Muscle of arm (tissue), 12 donors: Measurements from ENCODE around the gene WLS. TPM values are rescaled to one million over a fixed set of nuclear protein-coding genes. Genes with fewer than 3 reads are reported as not detected.

Experiments
- DNase-seq: peaks from one replicate; pipeline ENCODE4 v3.0.0-alpha.2; 2013
- polyA plus RNA-seq, 12 donors: library from polyadenylated mRNA; unstranded; fragments of 120-200 nt; gene quantifications; one replicate each; pipeline ENCODE4 v1.2.1, GENCODE V29; 2013; ENCODE audit not compliant: insufficient read length in 12 of 12

The WLS gene
- polyA plus RNA-seq, 12 donors = 76.9 to 172 (median 102) TPM; not detected in 1

- peak; percentile 47 for DNase-seq
These were observed 1.3 kb downstream of the WLS start for GRCh38 chr1:68230901-68231626.

DNA sequence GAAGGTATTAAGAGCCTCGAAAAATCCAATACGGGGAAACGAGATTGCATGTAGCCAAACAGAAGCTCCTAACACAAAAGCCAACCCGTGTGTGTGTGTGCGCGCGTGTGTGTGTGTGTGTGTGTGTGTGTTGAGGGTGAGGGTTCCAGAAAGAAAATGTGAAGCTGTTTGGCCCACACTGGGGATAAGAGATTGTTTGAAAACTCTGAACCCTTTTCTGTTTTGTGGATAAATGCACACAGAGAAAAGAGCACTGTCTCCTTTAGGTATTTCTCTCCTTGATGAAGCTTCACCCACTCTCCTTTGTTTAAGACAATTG, 1.9 kb downstream of the WLS start:
- no peak for DNase-seq

DNA sequence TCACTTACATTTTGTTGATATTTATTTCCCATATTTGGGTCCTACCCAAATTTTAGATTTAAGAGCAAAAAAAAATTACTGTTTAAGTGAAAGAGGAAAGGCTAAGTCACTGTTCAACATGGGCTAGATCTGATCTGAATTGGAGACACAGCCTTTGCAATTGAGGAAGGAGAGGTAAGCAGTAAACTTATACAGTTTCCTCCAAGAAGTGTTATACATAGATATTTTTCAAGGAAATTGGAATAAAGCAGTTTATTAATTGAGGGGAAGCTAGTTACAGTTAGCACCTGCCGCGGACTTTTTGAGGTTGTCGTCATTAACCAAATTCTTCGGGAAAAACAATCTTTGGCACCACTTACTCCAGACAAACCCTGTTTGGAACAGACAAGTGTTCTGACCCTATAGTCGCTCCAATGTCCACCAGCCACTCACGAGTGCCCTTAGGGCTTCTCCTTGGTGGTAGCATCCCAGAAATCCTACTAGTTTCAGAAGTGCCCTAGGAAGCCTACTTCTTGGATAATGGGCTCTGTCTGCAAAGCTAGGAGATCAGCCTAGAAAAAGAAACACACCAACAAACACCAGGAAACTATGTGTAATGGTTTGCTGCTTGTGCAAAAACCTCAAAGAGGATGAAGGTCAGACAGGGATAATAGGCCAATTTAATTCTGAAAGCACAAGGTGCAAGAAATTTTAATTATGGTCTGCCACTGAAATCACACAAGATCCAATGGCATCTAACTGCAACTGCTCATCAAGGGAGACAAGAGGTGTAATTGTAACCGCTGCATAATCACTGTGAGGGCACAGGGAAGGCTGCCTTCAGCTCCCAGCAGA, 2.5 kb downstream of the WLS start:
- peak; percentile 46 for DNase-seq

- DNase-seq = no peak
These were observed 3.5 kb downstream of the WLS start for GRCh38 chr1:68228851-68229250.

GRCh38 chr1:68227598-68227997, 4.7 kb downstream of the WLS start:
- no peak for DNase-seq

- DNase-seq = no peak
These were observed 6.5 kb downstream of the WLS start for GRCh38 chr1:68225781-68226180.

DNA sequence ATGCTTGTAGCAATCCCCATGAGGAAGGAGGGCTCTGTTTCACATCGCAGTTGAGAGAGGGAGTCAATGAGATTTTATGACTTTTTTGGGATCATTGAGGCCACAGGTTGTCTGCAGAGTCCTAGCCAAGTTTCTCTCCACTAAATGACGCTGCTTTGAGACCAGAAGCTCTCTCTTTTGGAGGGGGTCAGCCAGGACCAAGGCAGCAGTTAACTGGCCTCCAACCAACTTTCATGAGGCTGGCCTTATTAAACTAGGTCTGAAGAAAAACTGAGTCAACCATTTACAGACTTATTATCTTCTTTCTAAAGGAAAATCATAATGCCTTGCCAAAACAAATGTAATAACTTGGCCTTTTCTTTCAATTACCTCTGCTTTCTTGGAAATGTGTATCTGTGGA, 8.6 kb downstream of the WLS start:
- DNase-seq = peak; percentile 89

DNA sequence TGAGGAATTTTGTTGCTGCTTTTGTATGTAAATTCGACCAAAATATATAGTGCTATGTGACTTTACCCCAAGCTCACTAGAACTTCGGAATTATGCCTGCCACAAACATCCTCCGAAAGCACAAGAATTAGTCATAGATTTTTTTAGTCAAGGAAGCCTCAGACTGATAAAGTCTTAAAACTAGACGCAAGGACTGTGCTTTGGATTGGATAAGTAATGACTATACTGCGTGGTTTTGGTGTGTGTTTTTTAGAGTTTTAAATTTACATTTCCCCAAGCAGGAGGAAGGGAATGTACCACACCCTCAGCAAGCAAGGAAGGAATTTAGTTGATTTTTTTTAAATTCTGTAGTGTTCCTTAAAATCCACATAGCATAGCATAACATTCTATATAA, 10.3 kb downstream of the WLS start:
- DNase-seq = no peak

DNA sequence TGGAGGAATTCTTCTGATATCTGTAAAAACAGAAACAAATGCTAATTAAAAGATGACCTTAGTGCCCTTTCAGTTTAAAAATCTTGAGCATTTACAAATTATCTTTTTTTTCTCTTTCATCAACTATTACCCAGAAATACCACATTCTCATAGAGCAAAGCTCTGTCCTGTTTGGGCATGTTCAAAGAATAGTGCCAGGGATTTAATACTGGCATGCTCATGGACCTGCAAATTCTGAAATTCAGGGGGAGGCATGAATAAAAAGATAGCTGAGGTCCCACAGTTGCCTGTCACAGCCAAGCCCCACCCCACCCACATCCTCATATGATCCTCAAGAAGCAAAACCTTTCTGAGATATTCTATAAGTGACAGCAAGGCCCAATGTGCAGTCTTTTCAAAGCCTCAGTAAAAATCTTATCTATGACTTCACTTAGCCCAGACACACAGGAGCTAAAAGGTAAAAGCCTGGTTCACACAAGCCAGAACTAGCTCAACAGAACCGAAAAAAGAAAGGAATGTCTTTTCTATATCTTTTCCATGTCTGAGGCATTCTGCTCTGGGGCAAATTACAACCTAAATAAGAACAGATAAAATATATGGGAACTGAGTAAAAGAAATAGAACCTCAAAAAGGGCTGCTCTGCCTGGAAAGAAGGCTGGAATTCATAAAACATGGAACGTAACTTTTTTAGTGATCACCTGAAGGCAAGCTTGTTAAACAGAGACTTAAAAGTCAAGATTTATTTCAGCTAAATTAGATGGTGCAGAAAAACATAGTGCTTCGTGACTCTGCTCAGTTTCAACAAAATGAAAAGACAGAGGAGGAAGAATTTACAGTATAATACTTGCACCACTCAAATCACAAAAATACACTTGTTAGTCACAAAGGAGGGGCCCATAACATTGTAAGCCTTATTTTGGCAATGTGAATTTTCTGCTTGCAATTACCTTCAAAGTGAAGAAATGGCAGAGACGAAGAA, 11.0 kb downstream of the WLS start:
- no peak for DNase-seq

DNA sequence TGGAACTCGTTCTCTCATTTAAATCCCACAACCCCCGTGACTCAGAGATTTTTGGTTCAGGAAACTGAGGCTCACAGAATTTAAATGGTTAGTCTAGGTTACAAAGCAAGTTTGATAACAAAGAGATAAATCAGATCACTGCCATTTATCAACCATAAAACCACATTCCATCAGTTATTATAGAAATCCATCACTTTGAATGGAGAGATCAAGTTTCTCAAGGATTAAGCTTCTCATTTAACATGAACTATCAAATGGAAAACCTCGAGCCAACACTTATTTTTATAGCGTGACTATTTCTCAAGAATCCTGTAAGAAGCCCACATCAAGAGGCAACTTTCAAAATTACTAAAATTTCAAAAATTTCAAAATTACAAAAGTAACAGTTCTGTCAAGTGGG, 11.9 kb downstream of the WLS start:
- DNase-seq = no peak

GRCh38 chr1:68218490-68218889, 13.8 kb downstream of the WLS start:
- no peak for DNase-seq

GRCh38 chr1:68217618-68218017, 14.7 kb downstream of the WLS start:
- DNase-seq = no peak

- DNase-seq = no peak
These were observed 15.2 kb downstream of the WLS start for GRCh38 chr1:68217060-68217554.

DNA sequence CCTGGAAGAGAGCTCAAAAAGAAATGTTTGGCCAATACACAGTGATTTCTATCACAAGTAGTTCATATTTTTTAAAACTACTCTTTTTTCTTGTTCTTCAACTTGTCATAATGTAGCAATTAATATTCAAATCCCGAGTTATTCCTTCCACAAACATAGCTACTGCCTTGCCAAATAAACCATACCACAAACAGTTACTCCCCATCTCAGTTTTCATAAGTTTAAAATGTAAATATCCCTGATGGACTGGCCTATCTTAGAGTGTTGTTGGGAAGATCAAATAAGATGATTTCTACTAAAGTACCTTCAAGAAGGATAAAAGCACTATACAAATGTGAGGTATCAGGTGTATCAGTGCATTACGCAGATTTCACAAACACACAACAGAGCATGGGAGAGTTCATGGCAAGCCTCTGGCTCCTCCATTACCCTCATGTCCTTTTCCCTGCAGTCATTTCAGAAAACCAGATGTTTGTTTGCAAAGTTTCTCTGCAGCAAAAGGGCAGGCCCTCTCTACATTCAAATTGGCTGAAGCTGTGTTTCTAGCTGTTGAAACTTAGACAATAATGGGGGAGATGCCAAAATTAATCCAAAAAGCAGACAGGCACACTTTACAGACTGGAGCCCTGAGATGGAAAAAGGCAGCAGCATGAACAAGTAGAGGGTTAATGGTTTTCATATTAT, 16.1 kb downstream of the WLS start:
- DNase-seq = no peak

DNA sequence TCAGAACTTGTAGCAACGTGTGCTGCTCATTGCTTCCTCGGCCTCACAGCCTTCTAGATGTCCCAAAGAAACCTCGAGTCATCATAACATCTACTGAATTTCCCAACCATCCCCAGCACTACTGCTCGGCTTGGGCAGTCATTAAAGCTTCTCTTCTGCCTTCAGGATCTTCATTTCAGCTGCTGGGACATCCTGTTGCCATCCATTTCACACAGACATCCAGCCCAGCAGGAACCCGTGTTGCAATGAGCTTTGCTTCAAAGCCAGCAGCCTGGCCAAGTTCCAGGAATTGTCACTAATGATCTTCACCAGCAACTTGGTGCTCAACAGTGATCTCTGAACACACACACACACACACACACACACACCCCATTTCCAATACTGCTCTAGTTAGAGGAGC, 18.5 kb downstream of the WLS start:
- no peak for DNase-seq

- DNase-seq = no peak
These were observed 20.5 kb downstream of the WLS start for GRCh38 chr1:68211761-68212380.

GRCh38 chr1:68210829-68211228, 21.5 kb downstream of the WLS start:
- DNase-seq = no peak

DNA sequence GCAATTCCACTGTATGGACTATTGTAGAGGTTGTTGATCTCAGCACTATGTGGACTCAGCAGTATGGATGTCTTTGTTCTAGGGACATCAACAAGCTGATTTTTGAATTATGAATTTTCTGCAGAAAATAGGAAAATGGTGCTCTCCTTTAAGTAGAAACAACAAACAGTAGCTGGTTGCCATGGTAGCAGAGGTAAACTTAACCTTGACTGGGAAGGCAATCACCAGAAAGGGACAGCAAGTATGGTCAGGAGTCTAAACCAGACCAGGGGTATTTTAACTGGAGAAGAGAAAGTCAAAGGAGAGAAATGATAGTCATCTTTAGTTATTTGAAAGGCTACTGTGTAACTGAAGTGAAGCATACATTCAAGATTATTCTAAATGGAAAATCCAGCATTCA, 22.3 kb downstream of the WLS start:
- no peak for DNase-seq

DNA sequence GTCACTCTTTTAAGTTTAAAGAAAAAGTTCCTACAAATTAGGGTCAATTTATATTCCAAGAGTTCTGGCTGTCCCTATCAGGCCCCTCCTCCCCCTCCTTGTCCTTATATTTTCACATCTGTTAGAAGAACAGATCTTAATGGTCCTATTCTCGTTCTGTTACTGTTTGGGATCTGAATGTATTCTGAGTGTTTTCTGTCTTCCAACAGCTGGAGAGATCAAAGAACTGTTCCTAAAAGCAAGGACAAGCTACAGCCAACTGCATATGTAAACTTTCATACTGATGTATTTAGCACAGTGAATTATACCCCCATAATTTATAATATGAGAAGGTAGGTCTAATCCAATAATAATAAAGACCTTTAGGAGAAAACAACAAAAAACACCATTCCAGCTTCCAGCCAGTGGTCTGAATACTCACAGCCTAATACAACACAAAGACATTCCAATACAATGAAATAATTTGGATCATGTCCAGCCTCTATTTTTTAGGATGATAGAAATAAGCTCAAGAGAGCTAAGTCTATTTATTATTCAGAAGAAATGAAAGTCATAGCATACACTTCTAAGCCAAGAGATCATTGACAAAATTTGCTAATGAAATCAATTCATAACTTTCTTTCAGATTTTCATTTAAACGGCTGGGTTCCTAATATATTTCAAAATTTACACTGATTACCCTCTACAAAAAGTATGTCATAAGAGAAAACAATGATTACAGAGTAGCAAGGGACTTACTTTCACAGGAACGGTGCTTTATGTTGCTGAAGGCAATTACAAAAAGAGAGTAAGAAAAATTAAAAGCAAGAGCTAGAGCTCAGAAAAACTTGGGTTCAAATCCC, 25.3 kb downstream of the WLS start:
- DNase-seq = peak; percentile 73

- no peak for DNase-seq
These were observed 26.4 kb downstream of the WLS start for GRCh38 chr1:68205794-68206358.
